Esophagus mucosa (tissue), 1 donor: ENCODE results near the gene OR8J3. TPM values are rescaled to one million over a fixed set of nuclear protein-coding genes. Genes with fewer than 3 reads are reported as not detected.
"Not testable (repeated sequence)": the region's sequence is repeated elsewhere in the genome, so short reads cannot be mapped to it uniquely, and the experiment has no call there.

Experiments used
- ATAC-seq: fragments of 200-7000 bp; cut with Tn5 transposase; one replicate; pipeline ENCODE4 v1.9.1; 2020
- total RNA-seq: library from RNA; stranded (reverse); gene quantifications from one replicate; pipeline ENCODE4 v1.2.4, GENCODE V29; 2023
- donor health status: DM: yes; HTN: yes; CAD: no.

The OR8J3 gene, protein sequence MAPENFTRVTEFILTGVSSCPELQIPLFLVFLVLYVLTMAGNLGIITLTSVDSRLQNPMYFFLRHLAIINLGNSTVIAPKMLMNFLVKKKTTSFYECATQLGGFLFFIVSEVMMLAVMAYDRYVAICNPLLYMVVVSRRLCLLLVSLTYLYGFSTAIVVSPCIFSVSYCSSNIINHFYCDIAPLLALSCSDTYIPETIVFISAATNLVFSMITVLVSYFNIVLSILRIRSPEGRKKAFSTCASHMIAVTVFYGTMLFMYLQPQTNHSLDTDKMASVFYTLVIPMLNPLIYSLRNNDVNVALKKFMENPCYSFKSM
- total RNA-seq = not detected

DNA sequence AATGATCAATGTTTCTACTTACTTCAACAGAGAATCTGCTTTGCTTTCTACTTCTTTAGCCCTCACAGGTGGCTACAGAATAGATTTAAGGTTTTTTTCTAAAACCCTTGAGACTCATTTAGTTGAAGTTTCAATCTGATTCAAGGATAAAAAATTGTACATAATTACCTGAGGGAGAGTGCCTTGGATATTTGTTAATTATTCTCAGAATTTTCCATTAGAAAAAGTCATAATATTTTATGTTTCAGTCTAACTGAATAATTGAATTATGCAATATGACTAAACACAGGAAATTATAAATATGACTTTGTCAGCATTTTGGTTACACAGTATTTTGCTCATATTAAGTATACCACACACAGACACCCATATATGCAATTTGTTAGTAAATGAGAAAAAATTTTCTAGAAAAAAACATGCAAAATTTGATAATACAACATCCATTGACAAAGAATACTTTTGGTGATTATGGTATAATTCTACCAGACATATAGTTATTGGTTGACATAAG, at the start of gene OR8J3:
TSS of gene OR8J3 (minus strand) at position 51 of the 511 bp plus-strand sequence. CDS start 2,483 bp downstream, outside the sequence.
- no peak for ATAC-seq

DNA sequence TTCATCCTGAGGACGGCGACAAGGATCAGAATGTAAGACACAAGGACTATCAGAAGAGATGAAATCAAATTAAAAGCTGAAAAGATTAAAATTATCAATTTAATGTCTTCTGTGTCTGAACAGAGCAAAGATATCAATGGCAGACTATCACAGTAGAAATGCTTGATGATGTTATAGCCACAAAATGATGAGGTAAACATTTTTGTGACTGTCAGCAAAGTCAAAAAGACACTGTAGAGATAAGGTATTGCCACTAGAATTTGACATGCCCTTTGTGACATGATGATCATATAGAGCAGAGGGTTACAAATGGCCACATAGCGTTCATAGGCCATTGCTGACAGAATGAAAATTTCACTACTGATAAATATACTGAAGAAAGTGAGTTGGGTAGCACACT, 48.6 kb upstream of the OR8J3 start:
- no peak for ATAC-seq

DNA sequence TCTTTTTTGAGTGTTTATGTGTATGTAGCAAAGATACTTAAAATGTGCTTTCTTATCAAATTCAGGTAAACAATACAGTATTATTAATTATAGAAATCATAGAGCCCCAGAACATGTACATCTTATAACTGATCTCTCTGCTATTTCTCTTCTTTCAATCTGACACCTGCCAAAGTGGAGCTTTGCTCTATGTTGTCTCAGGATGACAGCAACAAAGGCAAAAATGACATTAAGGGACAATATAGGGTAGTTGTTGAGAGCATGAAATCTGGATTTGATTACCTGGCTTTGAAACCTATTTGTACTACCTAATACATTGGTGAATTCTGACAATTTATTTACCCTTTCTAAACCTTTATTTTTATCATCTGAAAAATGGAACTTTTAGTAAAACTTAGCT, 43.5 kb upstream of the OR8J3 start:
- no peak for ATAC-seq

DNA sequence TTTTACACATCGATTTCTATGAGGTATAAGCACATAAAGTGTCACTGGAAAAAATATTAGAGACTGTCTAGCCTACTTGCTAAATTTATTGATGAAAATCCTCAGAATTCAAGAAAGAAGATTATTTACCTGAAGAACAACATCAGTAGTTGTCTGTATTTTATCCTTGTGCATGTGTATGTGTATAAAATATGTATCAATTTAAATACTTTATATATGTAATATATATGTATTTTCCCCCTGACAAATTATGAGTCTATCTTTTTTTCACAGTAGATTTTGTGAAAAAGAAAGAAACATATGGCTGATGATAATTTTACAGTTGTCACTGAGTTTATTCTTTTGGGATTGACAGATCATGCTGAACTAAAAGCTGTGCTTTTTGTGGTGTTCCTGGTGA, 36.3 kb upstream of the OR8J3 start, which contains the start of gene OR5J2:
TSS of gene OR5J2 (plus strand) at position 301 of the 400 bp plus-strand sequence. CDS start at position 301, 0 bp downstream.
- no peak for ATAC-seq

DNA sequence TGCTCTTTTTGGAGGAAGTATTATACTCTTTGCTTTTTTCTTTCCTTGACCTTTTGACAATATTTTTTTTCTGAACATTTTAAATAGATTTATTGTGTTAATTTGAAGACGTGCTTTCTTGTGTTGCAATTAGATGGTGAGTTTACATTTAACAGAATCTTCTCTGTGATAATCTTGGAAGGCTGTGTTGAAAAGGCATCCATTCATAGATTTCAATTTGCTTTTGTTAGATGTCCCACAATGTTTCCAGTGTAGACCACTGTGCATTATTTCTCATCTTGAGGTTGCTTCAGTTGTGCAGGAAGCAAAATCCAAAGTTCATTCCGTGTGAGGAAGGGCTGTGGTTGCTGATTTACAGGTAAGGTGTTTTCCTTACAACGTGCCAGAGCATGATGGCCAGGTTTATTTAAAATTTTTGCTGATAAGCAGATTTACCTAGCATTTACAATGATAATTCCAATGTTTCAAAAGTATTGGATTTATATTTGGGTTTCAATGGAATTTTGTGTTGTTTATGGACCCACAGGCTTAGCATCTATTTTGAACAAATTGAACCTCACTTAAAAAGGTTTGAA, 32.3 kb upstream of the OR8J3 start:
- ATAC-seq = no peak

DNA sequence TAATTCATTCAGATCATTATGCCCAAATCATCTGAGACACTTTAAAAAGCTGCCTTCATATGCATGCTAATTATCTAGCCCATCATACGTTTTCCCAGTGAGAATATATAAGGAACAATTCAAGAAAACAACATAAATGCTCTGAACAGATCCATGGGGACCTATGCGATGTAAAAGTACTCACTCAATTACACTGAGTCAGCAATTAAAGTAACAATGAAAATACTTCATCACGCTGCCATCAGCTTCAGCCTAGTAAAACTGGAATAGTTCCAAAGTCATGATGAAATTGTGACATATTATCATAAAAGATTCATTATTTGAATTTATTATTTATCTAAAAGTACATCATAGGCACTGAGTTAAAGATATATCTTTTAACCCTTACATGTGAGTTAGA, 23.8 kb upstream of the OR8J3 start:
- ATAC-seq = no peak

DNA sequence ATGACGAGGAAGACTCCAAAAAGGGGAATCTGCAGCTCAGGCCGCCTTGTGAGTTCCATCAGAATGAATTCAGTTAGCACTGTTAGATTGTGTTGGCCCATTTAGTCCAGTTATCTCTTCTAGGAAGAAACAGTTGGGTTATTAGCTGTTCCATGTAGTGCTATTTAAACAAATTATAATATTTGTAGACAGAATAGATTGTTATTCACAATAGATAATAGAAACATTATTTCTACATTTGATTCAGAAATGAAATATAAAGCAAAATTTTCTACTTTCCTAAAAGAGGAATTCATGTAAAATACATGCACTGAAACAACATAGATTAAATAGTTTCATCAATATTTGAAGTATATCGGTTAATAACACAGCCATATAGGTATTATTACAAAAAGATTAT, 20.2 kb upstream of the OR8J3 start, which contains the start of gene OR8K5:
TSS of gene OR8K5 (minus strand) at position 101 of the 400 bp plus-strand sequence. CDS start at position 101, 0 bp downstream.
- no peak for ATAC-seq

DNA sequence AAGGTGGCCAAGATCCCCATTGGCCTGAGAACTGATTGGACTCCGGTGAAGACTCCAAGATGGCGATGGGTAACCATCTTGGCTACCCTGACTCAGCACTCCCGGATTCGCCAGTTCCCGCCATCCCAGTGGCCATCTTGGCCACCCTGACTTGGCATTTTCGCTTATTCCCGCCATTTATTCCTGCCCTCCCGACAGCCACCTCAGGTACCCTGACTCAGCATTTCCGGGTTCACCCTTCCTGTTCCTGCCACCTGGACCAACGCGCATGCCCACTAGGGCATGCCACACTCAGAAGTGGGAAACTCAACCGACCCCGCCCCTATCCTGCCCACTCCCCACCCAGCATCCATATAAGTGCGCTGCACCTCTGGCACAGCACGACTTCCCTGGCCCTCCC, 12.3 kb upstream of the OR8J3 start:
- no peak for ATAC-seq

DNA sequence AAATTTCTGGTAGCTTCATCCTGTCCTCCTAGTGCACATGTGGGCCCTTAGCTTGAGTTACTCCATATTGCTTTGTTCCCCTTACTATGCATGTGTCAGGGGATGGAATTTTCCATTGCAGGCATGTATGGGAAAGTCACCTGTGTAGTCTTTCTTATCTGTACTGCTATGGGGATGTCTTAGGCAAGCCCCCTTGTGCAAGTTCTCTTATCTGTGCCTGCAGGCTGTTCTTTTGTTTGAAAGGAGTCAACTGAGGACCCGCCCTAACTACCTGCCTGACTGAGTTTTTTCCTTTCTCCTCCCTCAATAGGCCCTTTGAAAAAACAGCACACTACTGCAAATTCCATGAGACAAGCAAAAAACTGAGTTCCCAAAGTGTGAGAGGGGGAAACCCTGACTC, 11.4 kb upstream of the OR8J3 start:
- no peak for ATAC-seq

DNA sequence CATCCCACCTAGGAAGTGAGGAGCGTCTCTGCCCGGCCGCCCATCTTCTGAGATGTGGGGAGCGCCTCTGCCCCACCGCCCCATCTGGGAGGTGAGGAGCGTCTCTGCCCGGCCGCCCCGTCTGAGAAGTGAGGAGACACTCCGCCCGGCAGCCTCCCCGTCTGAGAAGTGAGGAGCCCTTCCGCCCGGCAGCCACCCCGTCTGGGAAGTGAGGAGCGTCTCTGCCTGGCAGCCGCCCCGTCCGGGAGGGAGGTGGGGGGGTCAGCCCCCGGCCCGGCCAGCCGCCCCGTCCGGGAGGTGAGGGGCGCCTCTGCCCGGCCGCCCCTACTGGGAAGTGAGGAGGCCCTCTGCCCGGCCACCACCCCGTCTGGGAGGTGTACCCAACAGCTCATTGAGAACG, 3.7 kb upstream of the OR8J3 start:
- not testable (repeated sequence) for ATAC-seq

DNA sequence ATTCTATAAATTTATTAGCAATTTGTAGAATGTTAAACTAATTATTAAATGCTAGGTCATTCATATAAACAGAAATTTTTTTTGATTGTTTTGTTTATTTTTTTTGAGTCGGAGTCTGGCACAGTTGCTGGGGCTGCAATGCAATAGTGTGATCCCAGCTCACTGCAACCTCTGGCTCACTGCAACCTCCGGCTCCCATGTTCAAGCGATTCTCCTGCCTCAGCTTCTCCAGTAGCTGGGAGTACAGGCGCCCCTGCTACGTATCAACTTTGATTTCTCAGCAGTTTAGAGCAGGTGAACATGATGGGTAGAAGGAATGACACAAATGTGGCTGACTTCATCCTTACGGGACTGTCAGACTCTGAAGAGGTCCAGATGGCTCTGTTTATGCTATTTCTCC, 17.9 kb downstream of the OR8J3 start, which contains the start of gene OR8H3:
TSS of gene OR8H3 (plus strand) at position 301 of the 400 bp plus-strand sequence. CDS start at position 301, 0 bp downstream.
- no peak for ATAC-seq

DNA sequence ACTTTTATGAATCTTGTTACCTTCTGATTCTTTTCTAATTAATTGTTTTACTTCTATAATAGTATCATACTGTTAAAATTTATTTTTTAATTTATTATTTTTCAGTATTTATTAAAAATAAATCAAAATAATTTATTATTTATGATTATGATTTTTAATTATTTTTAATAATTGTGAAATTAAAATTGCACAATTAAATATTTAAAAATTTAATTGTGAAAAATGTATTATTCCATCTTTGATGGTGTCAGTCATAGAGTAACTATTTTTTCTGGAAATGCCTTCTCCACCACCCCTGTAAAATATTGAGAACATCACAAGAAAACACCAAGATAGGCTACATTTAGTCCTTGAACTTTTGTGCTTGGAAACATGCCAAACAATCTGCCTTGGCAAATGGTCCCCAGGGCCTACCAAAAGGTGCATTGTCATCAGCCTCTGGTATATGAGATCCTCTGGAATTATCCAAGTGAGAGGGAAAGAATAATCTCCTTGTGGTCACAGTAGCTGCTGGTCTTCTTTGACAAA, 36.7 kb downstream of the OR8J3 start, which contains the start of gene OR8H2:
TSS of gene OR8H2 (plus strand) at position 478 of the 528 bp plus-strand sequence. CDS start 1,356 bp downstream, outside the sequence.
- ATAC-seq = no peak

DNA sequence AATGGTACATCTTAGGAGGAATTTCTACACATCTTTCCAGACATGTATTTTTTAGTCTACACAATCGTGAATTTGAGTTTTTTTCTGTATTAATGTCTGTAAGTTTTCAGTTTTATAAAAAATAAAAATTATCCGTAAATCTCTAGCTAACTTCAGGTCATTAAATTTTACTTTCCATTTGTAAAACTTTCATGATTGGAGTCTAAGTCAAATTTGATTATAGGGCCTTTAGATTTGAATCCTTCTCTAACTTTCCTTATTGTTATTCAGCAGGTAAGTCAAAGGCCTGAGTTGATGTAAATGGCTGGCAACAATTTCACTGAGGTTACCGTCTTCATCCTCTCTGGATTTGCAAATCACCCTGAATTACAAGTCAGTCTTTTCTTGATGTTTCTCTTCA, 47.0 kb downstream of the OR8J3 start, which contains the start of gene OR8I2:
TSS of gene OR8I2 (plus strand) at position 301 of the 400 bp plus-strand sequence. CDS start at position 301, 0 bp downstream.
- no peak for ATAC-seq

DNA sequence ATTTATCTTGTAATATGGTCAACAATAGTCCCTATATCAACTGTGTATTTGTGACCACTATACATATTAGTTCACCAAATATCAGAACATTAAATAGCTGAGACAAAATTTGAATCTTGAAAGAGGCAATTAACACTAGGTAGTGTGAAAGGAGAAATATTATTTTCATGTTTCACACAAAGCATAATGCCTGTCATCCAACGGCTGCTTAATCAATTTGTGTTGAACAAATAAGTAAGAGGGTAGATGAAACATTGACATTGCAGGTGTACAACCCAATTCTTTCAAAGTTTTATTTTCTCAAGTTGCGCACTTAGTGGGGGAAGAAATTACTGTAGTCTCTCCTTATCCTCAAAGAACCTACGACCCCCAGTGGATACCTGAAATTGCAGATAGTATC, 50.3 kb downstream of the OR8J3 start:
- no peak for ATAC-seq

Other genes with a start within 250 kb of the OR8J3 start
- gene OR5W2, start 225.6 kb downstream of the OR8J3 start, total RNA-seq = not detected
- gene OR5I1, start 203.8 kb downstream of the OR8J3 start, total RNA-seq = not detected
- gene OR10AG1, start 170.3 kb downstream of the OR8J3 start, total RNA-seq = not detected
- not detected for gene OR5F1, start 145.6 kb downstream of the OR8J3 start, total RNA-seq
- not detected for gene OR5AS1, start 112.5 kb downstream of the OR8J3 start, total RNA-seq
- not detected for gene OR8I2, start 46.9 kb downstream of the OR8J3 start, total RNA-seq
- not detected for gene OR8H2, start 36.5 kb downstream of the OR8J3 start, total RNA-seq
- not detected for gene OR8H3, start 17.8 kb downstream of the OR8J3 start, total RNA-seq
- gene OR8K5, start 20.1 kb upstream of the OR8J3 start, total RNA-seq = not detected
- gene OR5J2, start 36.4 kb upstream of the OR8J3 start, total RNA-seq = not detected
- not detected for gene OR5T2, start 94.1 kb upstream of the OR8J3 start, total RNA-seq
- not detected for gene OR5T3, start 112.1 kb upstream of the OR8J3 start, total RNA-seq
- not detected for gene OR5T1, start 134.0 kb upstream of the OR8J3 start, total RNA-seq
- not detected for gene OR8H1, start 152.1 kb upstream of the OR8J3 start, total RNA-seq
- not detected for gene OR8K3, start 174.9 kb upstream of the OR8J3 start, total RNA-seq
- gene OR8K1, start 205.8 kb upstream of the OR8J3 start, total RNA-seq = not detected
- not detected for gene OR8J1, start 214.1 kb upstream of the OR8J3 start, total RNA-seq
- not detected for gene OR8U1, start 235.4 kb upstream of the OR8J3 start, total RNA-seq